K562 (cell line): ENCODE data around the gene PPP1R1C. TPM values are rescaled to one million over a fixed set of nuclear protein-coding genes. Genes with fewer than 3 reads are reported as not detected.

Source experiments
- ATAC-seq: fragments of 200-7000 bp; cut with Tn5 transposase; 3 replicates; pipeline ENCODE4 v1.9.1; 2020; ENCODE audit warnings: moderate library complexity
- BruUV-seq: library from RNA; stranded (reverse); fragments of 400-500 nt; replicated peaks from 2 replicates; lab custom pipeline; 2021; lab: Mats Ljungman, UMichigan
- CTCF ChIA-PET: fragments of 300-600 bp; formaldehyde crosslinking; extraction: SDS; loops from one replicate; lab custom pipeline; 2021; ENCODE audit warnings: low intra/inter-chr PET ratio; lab: Yijun Ruan, JAX
- POLR2A ChIA-PET: fragments of 300-600, 350-650 bp; sonication (Branson Sonifier 250); formaldehyde crosslinking; extraction: SDS; loops from one replicate; lab custom pipeline; 2021; ENCODE audit warnings: antibody characterized with exemption, inconsistent platforms; lab: Yijun Ruan, JAX
- DNase-seq, 4 experiments: peaks; one replicate each; pipeline versions ENCODE4 v3.0.0 to v3.0.0-alpha.2; 2011 to 2018; ENCODE audit warnings: low spot score in 3 of 4, mixed read lengths in 3 of 4; ENCODE audit errors: extremely low read depth in 1 of 4
- FAIRE-seq: peaks from 2 replicates; lab custom pipeline; 2011; peaks lifted over from hg19 to GRCh38; lab: Jason Lieb, UNC
- H2AFZ ChIP-seq: 2 replicates; pipeline ENCODE4 v1.6.0; 2011; ENCODE audit warnings: low read depth, low read length, control low read depth, inconsistent platforms
- H3K27ac ChIP-seq: fragments of 200-600 bp; 3 replicates; pipeline ENCODE4 v1.8.0; 2011; ENCODE audit warnings: low read depth, mild to moderate bottlenecking, control low read depth, inconsistent platforms, low read length, moderate library complexity, mixed read lengths; ENCODE audit errors: extremely low read depth
- H3K27me3 ChIP-seq, 2 experiments: fragments of 300-600 bp in 1 of 2; 2 replicates in 1 of 2; 3 replicates in 1 of 2; pipeline versions ENCODE4 v1.6.0 to v1.8.0; 2011; ENCODE audit warnings: inconsistent platforms in 2 of 2, low read length in 2 of 2, mild to moderate bottlenecking in 1 of 2, mixed read lengths in 1 of 2, moderate library complexity in 1 of 2; ENCODE audit not compliant: control insufficient read depth in 2 of 2, insufficient read depth in 2 of 2
- H3K36me3 ChIP-seq: fragments of 300-600 bp; 3 replicates; pipeline ENCODE4 v1.8.0; 2011; ENCODE audit warnings: mild to moderate bottlenecking, low read length, inconsistent platforms; ENCODE audit not compliant: control insufficient read depth, insufficient read depth
- H3K4me1 ChIP-seq, 2 experiments: fragments of 200-600 bp in 1 of 2; replicated peaks in 1 of 2; 2 replicates in 1 of 2; 3 replicates in 1 of 2; pipeline versions ENCODE4 v1.5.1 to v1.8.0; 2011; ENCODE audit warnings: inconsistent platforms in 2 of 2, low read length in 2 of 2, mild to moderate bottlenecking in 1 of 2, mixed read lengths in 1 of 2, moderate library complexity in 1 of 2; ENCODE audit not compliant: control insufficient read depth in 2 of 2, insufficient read depth in 2 of 2
- H3K4me2 ChIP-seq: 2 replicates; pipeline ENCODE4 v1.6.1; 2011; ENCODE audit warnings: low read length, control low read depth, inconsistent platforms, mixed read lengths; ENCODE audit not compliant: insufficient read depth
- H3K4me3 ChIP-seq: fragments of 200-600 bp; sonication (generic), shearing (Covaris generic); 2 replicates; pipeline ENCODE4 v1.5.1; 2016; ENCODE audit warnings: control low read depth, inconsistent platforms
- H3K79me2 ChIP-seq: fragments of 200-600 bp; 3 replicates; pipeline ENCODE4 v1.8.0; 2011; ENCODE audit warnings: low read length, inconsistent platforms; ENCODE audit not compliant: control insufficient read depth, insufficient read depth
- H3K9ac ChIP-seq, 2 experiments: 2 replicates each; pipeline versions ENCODE4 v1.6.0 to v1.6.1; 2011; ENCODE audit warnings: low read depth in 2 of 2, low read length in 2 of 2, control low read depth in 1 of 2, inconsistent platforms in 1 of 2, mild to moderate bottlenecking in 1 of 2, mixed read lengths in 1 of 2; ENCODE audit not compliant: insufficient read depth in 1 of 2
- H3K9me1 ChIP-seq: one replicate; pipeline ENCODE4 v1.6.0; 2011; ENCODE audit warnings: inconsistent platforms, mild to moderate bottlenecking, low read length, moderate library complexity; ENCODE audit not compliant: control insufficient read depth, insufficient read depth
- H3K9me3 ChIP-seq: replicated peaks from 2 replicates; pipeline ENCODE4 v1.5.1; 2011; ENCODE audit warnings: low read depth, low read length, inconsistent platforms; ENCODE audit not compliant: control insufficient read depth, insufficient read depth
- H4K20me1 ChIP-seq: replicated peaks from 2 replicates; pipeline ENCODE4 v1.6.1; 2011; ENCODE audit warnings: low read length, inconsistent platforms, mixed read lengths; ENCODE audit not compliant: control insufficient read depth, insufficient read depth
- ATF3 ChIP-seq, 2 experiments: fragments of 450-650 bp in 1 of 2; sonication (generic) in 1 of 2; formaldehyde crosslinking in 1 of 2; IDR thresholded peaks in 1 of 2; conservative IDR thresholded peaks in 1 of 2; 2 replicates each; pipeline versions ENCODE4 v1.6.1 to v1.8.1; 2016 to 2023; ENCODE audit warnings: mild to moderate bottlenecking in 2 of 2, moderate library complexity in 2 of 2, inconsistent platforms in 1 of 2, missing genetic modification reagents in 1 of 2
- ATF4 ChIP-seq: fragments of 450-650 bp; formaldehyde crosslinking; IDR thresholded peaks from 2 replicates; pipeline ENCODE4 v1.4.0; 2022; ENCODE audit warnings: mild to moderate bottlenecking, moderate library complexity
- CREB1 ChIP-seq, 2 experiments: sonication (generic) in 1 of 2; formaldehyde crosslinking in 1 of 2; IDR thresholded peaks; 2 replicates each; pipeline versions ENCODE4 v1.6.1 to v1.8.0; 2012 to 2022; ENCODE audit warnings: inconsistent platforms in 1 of 2, mild to moderate bottlenecking in 1 of 2, missing genetic modification reagents in 1 of 2, moderate library complexity in 1 of 2
- CSDE1 ChIP-seq, 2 experiments: fragments of 450-650 bp; IDR thresholded peaks; 2 replicates each; pipeline ENCODE4 v1.6.1; 2016; ENCODE audit warnings: mild to moderate bottlenecking in 1 of 2
- E2F6 ChIP-seq, 2 experiments: IDR thresholded peaks; 2 replicates each; pipeline ENCODE4 v1.6.1; 2011; ENCODE audit warnings: borderline replicate concordance in 1 of 2, control low read depth in 1 of 2, low read depth in 1 of 2, low read length in 1 of 2, mild to moderate bottlenecking in 1 of 2, mixed read lengths in 1 of 2, moderate library complexity in 1 of 2; ENCODE audit not compliant: insufficient read depth in 1 of 2, insufficient read length in 1 of 2, poor library complexity in 1 of 2, severe bottlenecking in 1 of 2; ENCODE audit errors: extremely low read depth in 1 of 2
- NR1H2 ChIP-seq: sonication (generic); formaldehyde crosslinking; IDR thresholded peaks from 2 replicates; pipeline ENCODE4 v1.4.0; 2020; ENCODE audit warnings: mild to moderate bottlenecking, missing genetic modification reagents
- RFX7 ChIP-seq: fragments of 250-450 bp; sonication (Bioruptor Pico); IDR thresholded peaks from 2 replicates; pipeline ENCODE4 v1.5.1; 2021; ENCODE audit warnings: mild to moderate bottlenecking
- THRA ChIP-seq: fragments of 450-650 bp; IDR thresholded peaks from 2 replicates; pipeline ENCODE4 v1.6.1; 2017; ENCODE audit warnings: mild to moderate bottlenecking, moderate library complexity
- ZFX ChIP-seq: sonication (generic); formaldehyde crosslinking; IDR thresholded peaks from 2 replicates; pipeline ENCODE4 v1.8.0; 2022; ENCODE audit warnings: mild to moderate bottlenecking, missing genetic modification reagents, moderate library complexity
- ZNF124 ChIP-seq: sonication (generic); formaldehyde crosslinking; IDR thresholded peaks from 2 replicates; pipeline ENCODE4 v1.8.1; 2022; ENCODE audit warnings: missing genetic modification reagents
- ZNF175 ChIP-seq: fragments of 200-800 bp; sonication (Bioruptor generic); IDR thresholded peaks from 2 replicates; pipeline ENCODE4 v1.6.1; 2016; ENCODE audit warnings: low read depth, mild to moderate bottlenecking, missing genetic modification characterization, missing compliant biosample characterization
- WGBS: fragments of 100-300 bp; shearing (Covaris generic); methylation state at CpG from one replicate; pipeline ENCODE4 v1.1.6; 2016; ENCODE audit warnings: low coverage, mixed read lengths; ENCODE audit not compliant: insufficient coverage; ENCODE audit errors: missing lambda C conversion rate; 5-methylcytosine and 5-hydroxymethylcytosine counted together
- in situ Hi-C: fragments of 300-500 bp; cut with MboI; formaldehyde crosslinking; loops from 4 replicates; pipeline ENCODE4 v1.15.0; 2018; ENCODE audit warnings: inconsistent platforms, mixed read lengths
- intact Hi-C: fragments of 100-400 bp; cut with micrococcal nuclease; formaldehyde crosslinking; loops from 2 replicates; pipeline ENCODE4 v1.14.2; 2022
- polyA plus RNA-seq, 8 experiments: library from polyadenylated mRNA; depleted of rRNA in 4 of 8; stranded (reverse) in 5 of 8; unstranded in 3 of 8; fragments of >200 nt; fragmentation: Nextera tagmentation in 2 of 8; fragmentation: Illumina TruSeq in 1 of 8; extraction: Ambion mirVana in 2 of 8; extraction: Trizol in 1 of 8; gene quantifications; 2 replicates each; pipeline versions ENCODE4 v1.2.1 to v1.2.3, GENCODE V29; 2011 to 2014; ENCODE audit warnings: inconsistent platforms in 1 of 8, missing spikeins in 1 of 8
- total RNA-seq, 7 experiments: library from RNA; depleted of rRNA in 6 of 7; stranded (reverse); fragments of >200 nt in 6 of 7; fragmentation: Illumina TruSeq in 2 of 7; extraction: Trizol in 2 of 7; gene quantifications; 2 replicates each; pipeline versions ENCODE4 v1.2.1 to v1.2.3, GENCODE V29; 2011 to 2021; ENCODE audit warnings: low replicate concordance in 1 of 7

The PPP1R1C gene
- total and polyA plus RNA-seq, 9 of the 15 experiments (the other 6 are each of a cell fraction or from before 2014, with no cell fraction given) = 0.09 to 0.64 (median 0.40) TPM; not detected in 2

- Histone ChIP-seq H3K4me2 (no peak overlapping the region), H4K20me1 (no peaks in the 10 kb centered on the region), H3K4me3 (no peak overlapping the region), H2AFZ (no peak overlapping the region), H3K9me1 (no peaks in the 10 kb centered on the region), H3K4me1 (no peaks in the 10 kb centered on the region), H3K27me3 (no peaks in the 10 kb centered on the region), H3K9ac (no peak overlapping the region), H3K9me3 (no peaks in the 10 kb centered on the region), H3K79me2 (no peaks in the 10 kb centered on the region), H3K36me3 (no peaks in the 10 kb centered on the region), H3K27ac (no peak overlapping the region)
- 2% methylated on average over 2 of the region's 2 CpGs for WGBS
- no peak for ATAC-seq
- TF ChIP-seq ZNF124 (CRISPR knock-in tag) = no peak
- no peak for TF ChIP-seq CSDE1 (IDR thresholded peaks at IDR 0.05)
- TF ChIP-seq ATF3 (IDR thresholded peaks at IDR 0.05) = no peak
- no peak for TF ChIP-seq ATF3 (CRISPR knock-in tag; conservative IDR thresholded peaks at IDR 0.05)
- no peak for FAIRE-seq
- ChIA-PET POLR2A (no interaction called here), CTCF (no interaction called here)
- no TSS peak for BruUV-seq
- no peak for DNase-seq
- in situ Hi-C loops = no loop called here
- intact Hi-C loops = no loop called here
Observed at GRCh38 chr2:182116774-182117173, 131.1 kb downstream of the PPP1R1C start.

GRCh38 chr2:182117196-182117595 is 131.5 kb downstream of the PPP1R1C start:
- no peaks in the 10 kb centered on the region for H3K9me1 ChIP-seq
- TF ChIP-seq NR1H2 (CRISPR knock-in tag) = no peak
- TF ChIP-seq ZNF175 (CRISPR knock-in tag) = no peak
- no peak for TF ChIP-seq ZFX (CRISPR knock-in tag)
- TF ChIP-seq RFX7 (CRISPR knock-in tag) = no peak
- no peak for TF ChIP-seq ATF4 (CRISPR knock-in tag)
- no peak for TF ChIP-seq E2F6 (IDR thresholded peaks at IDR 0.05; ENCODE audit: borderline replicate concordance in 1 of 2, extremely low read depth in 1 of 2, insufficient read depth in 1 of 2, insufficient read length in 1 of 2, low read depth in 1 of 2, low read length in 1 of 2, poor library complexity in 1 of 2, severe bottlenecking in 1 of 2)
- TF ChIP-seq CREB1 (IDR thresholded peaks at IDR 0.05) = no peak
- no peak for TF ChIP-seq CREB1 (CRISPR knock-in tag; IDR thresholded peaks at IDR 0.05)
- TF ChIP-seq THRA = no peak

More at GRCh38 chr2:182117196-182117595, 131.5 kb downstream of the PPP1R1C start:
- H3K9ac ChIP-seq = no peak overlapping the region
- no peaks in the 10 kb centered on the region for H3K9me3 ChIP-seq
- H3K4me2 ChIP-seq = no peak overlapping the region
- CTCF ChIA-PET = no interaction called here
- no peak for DNase-seq
- no TSS peak for BruUV-seq
- POLR2A ChIA-PET = no interaction called here
- H3K4me1 ChIP-seq = no peaks in the 10 kb centered on the region
- H3K36me3 ChIP-seq = no peaks in the 10 kb centered on the region
- FAIRE-seq = no peak
- H3K27ac ChIP-seq = no peak overlapping the region
- H3K27me3 ChIP-seq = no peaks in the 10 kb centered on the region
- H4K20me1 ChIP-seq = no peaks in the 10 kb centered on the region
- ATAC-seq = no peak
- in situ Hi-C loops (no loop called here), intact Hi-C loops (no loop called here)
- no peak overlapping the region for H3K4me3 ChIP-seq
- no peak overlapping the region for H2AFZ ChIP-seq
- no peaks in the 10 kb centered on the region for H3K79me2 ChIP-seq
- 0% methylated on average over 1 of the region's 1 CpG for WGBS
